ENCODE measurements around the gene CD2. TPM values are rescaled to one million over a fixed set of nuclear protein-coding genes. Genes with fewer than 3 reads are reported as not detected.

The CD2 gene
- total and polyA plus RNA-seq, 2 donors (not counting 3 experiments of a cell fraction or from before 2014, with no cell fraction given): not detected

DNA sequence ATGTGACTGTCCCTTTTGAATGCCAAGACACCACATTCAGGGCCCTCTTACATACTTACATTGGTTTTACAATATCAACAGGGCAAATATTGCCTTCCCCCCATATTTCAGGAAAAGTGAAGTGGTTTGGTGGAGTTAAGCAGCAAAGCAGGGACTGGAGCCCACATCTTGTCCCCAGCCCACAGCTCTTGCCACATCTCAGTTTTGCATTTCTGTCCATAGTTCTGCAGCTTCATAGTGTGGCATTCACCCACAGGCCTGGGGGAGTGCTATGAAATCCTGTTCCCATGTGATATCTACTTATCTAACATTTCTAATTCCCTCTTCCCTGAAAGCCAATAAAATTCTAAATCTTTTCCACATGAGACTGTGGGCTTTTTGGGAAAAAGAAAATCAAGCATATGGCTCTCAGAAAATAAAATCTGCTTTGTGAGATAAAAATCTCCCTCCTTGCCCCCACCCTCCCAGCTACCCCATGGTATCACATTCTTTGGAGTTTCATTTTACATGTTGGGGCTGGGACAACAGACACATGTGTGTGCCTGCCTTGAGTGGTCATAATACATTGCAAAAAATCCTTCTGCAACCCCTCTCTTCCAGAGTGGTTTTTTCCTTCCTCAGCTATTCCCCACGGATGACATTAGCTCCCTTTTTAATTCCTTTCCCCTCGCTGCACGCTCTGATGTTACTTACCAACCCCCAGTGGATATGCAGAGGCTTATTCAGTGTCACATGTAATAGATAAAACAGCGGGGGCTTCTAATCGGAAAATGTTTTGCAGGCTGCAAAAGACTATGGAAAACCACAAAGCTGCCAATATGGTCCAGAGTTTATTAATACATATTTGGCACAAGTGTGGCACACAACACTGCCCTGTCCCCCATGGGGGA lies 20.5 kb upstream of the CD2 start:
- ChIA-PET CTCF (interaction anchor here (2.4 kb wide), 1 partner anchor 9 kb away, joined by 8 read pairs; no protein-coding TSS in a partner anchor), POLR2A (no interaction called here)
- Histone ChIP-seq H3K4me3 (replicated peaks in 1 of 3; ENCODE audit: insufficient read depth in 1 of 3, low read depth in 1 of 3, low read length in 3 of 3) (no peak overlapping the region), H3K27ac (ENCODE audit: insufficient read depth, low read depth, low read length) (no peak overlapping the region), H3K79me2 (ENCODE audit: control insufficient read depth, insufficient read depth, low read length) (no peaks in the 10 kb centered on the region), H4K20me1 (replicated peaks; ENCODE audit: control insufficient read depth, extremely low read depth, insufficient read depth, low read length) (no peaks in the 10 kb centered on the region), H3K27me3 (ENCODE audit: control insufficient read depth in 2 of 2, insufficient read depth in 2 of 2, low read length in 2 of 2) (peaks cover 0 to 11% of the 10 kb centered on the region in 2 experiments), H3K4me2 (ENCODE audit: insufficient read depth, low read length) (no peak overlapping the region), H3K4me1 (ENCODE audit: control insufficient read depth, extremely low read depth, insufficient read depth, low read length) (no peaks in the 10 kb centered on the region), H3K9ac (replicated peaks; ENCODE audit: extremely low read depth, insufficient read depth, low read length) (no peak overlapping the region), H3K36me3 (ENCODE audit: control insufficient read depth in 2 of 2, extremely low read depth in 1 of 2, insufficient read depth in 2 of 2, low read length in 2 of 2) (no peaks in the 10 kb centered on the region), H3K9me3 (replicated peaks; ENCODE audit: control insufficient read depth, insufficient read depth, low read length) (no peaks in the 10 kb centered on the region), H3K9me1 (replicated peaks; ENCODE audit: control insufficient read depth, extremely low read depth, insufficient read depth, low read length) (no peaks in the 10 kb centered on the region), H2AFZ (ENCODE audit: low read depth, low read length) (no peak overlapping the region)
- dilution Hi-C loops (cut with MboI; ENCODE audit: extremely low pct_ligation_motif_present, low sequenced_read_pairs): no loop called here
- no TSS peak for BruUV-seq (replicated peaks)
- no peak for TF ChIP-seq POLR2AphosphoS5 (IDR thresholded peaks at IDR 0.05; ENCODE audit: insufficient read depth, low read depth, low read length)
- TF ChIP-seq, protein P1, sequence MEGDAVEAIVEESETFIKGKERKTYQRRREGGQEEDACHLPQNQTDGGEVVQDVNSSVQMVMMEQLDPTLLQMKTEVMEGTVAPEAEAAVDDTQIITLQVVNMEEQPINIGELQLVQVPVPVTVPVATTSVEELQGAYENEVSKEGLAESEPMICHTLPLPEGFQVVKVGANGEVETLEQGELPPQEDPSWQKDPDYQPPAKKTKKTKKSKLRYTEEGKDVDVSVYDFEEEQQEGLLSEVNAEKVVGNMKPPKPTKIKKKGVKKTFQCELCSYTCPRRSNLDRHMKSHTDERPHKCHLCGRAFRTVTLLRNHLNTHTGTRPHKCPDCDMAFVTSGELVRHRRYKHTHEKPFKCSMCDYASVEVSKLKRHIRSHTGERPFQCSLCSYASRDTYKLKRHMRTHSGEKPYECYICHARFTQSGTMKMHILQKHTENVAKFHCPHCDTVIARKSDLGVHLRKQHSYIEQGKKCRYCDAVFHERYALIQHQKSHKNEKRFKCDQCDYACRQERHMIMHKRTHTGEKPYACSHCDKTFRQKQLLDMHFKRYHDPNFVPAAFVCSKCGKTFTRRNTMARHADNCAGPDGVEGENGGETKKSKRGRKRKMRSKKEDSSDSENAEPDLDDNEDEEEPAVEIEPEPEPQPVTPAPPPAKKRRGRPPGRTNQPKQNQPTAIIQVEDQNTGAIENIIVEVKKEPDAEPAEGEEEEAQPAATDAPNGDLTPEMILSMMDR (IDR thresholded peaks at IDR 0.05; ENCODE audit: extremely low read depth in 1 of 2, insufficient read depth in 1 of 2, low read depth in 1 of 2, low read length in 2 of 2): no peak
- no peak for TF ChIP-seq MAX (IDR thresholded peaks at IDR 0.05; ENCODE audit: insufficient read depth, insufficient read length)
- TF ChIP-seq POLR2A (IDR thresholded peaks at IDR 0.05; ENCODE audit: low read depth, low read length): no peak
- TF ChIP-seq MYC (IDR thresholded peaks at IDR 0.05; ENCODE audit: low read depth, low read length): no peak
- no peak for TF ChIP-seq EZH2 (IDR thresholded peaks at IDR 0.05; ENCODE audit: borderline replicate concordance, low read depth, low read length, severe bottlenecking)
- no peak for TF ChIP-seq FOS (IDR thresholded peaks at IDR 0.05; ENCODE audit: borderline replicate concordance, insufficient read depth, low read length)
- TF ChIP-seq GATA2 (IDR thresholded peaks at IDR 0.05; ENCODE audit: insufficient read depth, insufficient read length, low read depth, low read length): no peak
- no peak for TF ChIP-seq JUN (IDR thresholded peaks at IDR 0.05; ENCODE audit: borderline replicate concordance, insufficient read depth, insufficient read length, low read depth)
- intact Hi-C loops (cut with micrococcal nuclease): no loop called here
- DNase-seq (ENCODE audit: low read depth, low spot score) (no peak), FAIRE-seq (no peak)
